ENCODE data around the gene SSH2.
A peak's percentile ranks its signal among the peaks of the same experiment; 100 is the strongest.

SSH2 gene

GRCh38 chr17:29710891-29711418 is 219.1 kb downstream of the SSH2 start:
- TF ChIP-seq PPARA (CRISPR knock-in tag; IDR thresholded peaks at IDR 0.05; ENCODE audit: borderline replicate concordance) (peak; percentile 83; the same call in 1 of the 2 replicates), OSR1 (CRISPR knock-in tag; IDR thresholded peaks at IDR 0.05) (no peak), SNAI2 (CRISPR knock-in tag; IDR thresholded peaks at IDR 0.05) (peak; percentile 79; the same call in 1 of the 2 replicates), ZC3H10 (CRISPR knock-in tag; IDR thresholded peaks at IDR 0.05) (no peak), ARNTL (CRISPR knock-in tag; IDR thresholded peaks at IDR 0.05; ENCODE audit: borderline replicate concordance, low read depth) (0 out of 2 replicates have a peak, but pooled peaks have one; percentile 31), TOX (CRISPR knock-in tag; IDR thresholded peaks at IDR 0.05; ENCODE audit: borderline replicate concordance) (no peak), GLIS3 (CRISPR knock-in tag; IDR thresholded peaks at IDR 0.05) (0 out of 2 replicates have a peak, but pooled peaks have one; percentile 70), ZNF70 (CRISPR knock-in tag; IDR thresholded peaks at IDR 0.05) (no peak; the same call in 1 of the 2 replicates), ESRRG (CRISPR knock-in tag; IDR thresholded peaks at IDR 0.05) (peak; percentile 84; the same call in 1 of the 2 replicates), ISL1 (CRISPR knock-in tag; IDR thresholded peaks at IDR 0.05) (peak; percentile 90), TCF4 (CRISPR knock-in tag; IDR thresholded peaks at IDR 0.05; ENCODE audit: borderline replicate concordance) (peak; percentile 96), ZNF8 (CRISPR knock-in tag; IDR thresholded peaks at IDR 0.05) (peak; percentile 70), PATZ1 (CRISPR knock-in tag; IDR thresholded peaks at IDR 0.05; ENCODE audit: borderline replicate concordance) (no peak), BACH2 (CRISPR knock-in tag; IDR thresholded peaks at IDR 0.05; ENCODE audit: borderline replicate concordance) (no peak), CSDC2 (CRISPR knock-in tag; IDR thresholded peaks at IDR 0.05) (peak; percentile 61; the same call in 1 of the 2 replicates), ZFP30 (CRISPR knock-in tag; IDR thresholded peaks at IDR 0.05) (peak; percentile 47; the same call in 1 of the 2 replicates), RARB (CRISPR knock-in tag; IDR thresholded peaks at IDR 0.05) (no peak), TSHZ2 (CRISPR knock-in tag; IDR thresholded peaks at IDR 0.05) (peak; percentile 88), ZFP3 (CRISPR knock-in tag; IDR thresholded peaks at IDR 0.05) (peak; percentile 71), CSRNP3 (CRISPR knock-in tag; IDR thresholded peaks at IDR 0.05) (peak; percentile 73; the same call in 1 of the 2 replicates), POU6F1 (CRISPR knock-in tag; IDR thresholded peaks at IDR 0.05; ENCODE audit: borderline replicate concordance, low read depth) (no peak), ZNF565 (CRISPR knock-in tag; conservative IDR thresholded peaks at IDR 0.05; ENCODE audit: low read depth) (peak; percentile 66; the same call in 1 of the 2 replicates), CREB5 (CRISPR knock-in tag; IDR thresholded peaks at IDR 0.05; ENCODE audit: low read depth) (peak; percentile 70)
- peak; percentile 91 for ATAC-seq

- ATAC-seq = no peak
Measured at GRCh38 chr17:29710520-29710884, 219.5 kb downstream of the SSH2 start.

More at GRCh38 chr17:29710520-29710884, 219.5 kb downstream of the SSH2 start:
- TF ChIP-seq ZNF565 (CRISPR knock-in tag; conservative IDR thresholded peaks at IDR 0.05; ENCODE audit: low read depth) = no peak
- TF ChIP-seq PPARA (CRISPR knock-in tag; IDR thresholded peaks at IDR 0.05; ENCODE audit: borderline replicate concordance) = no peak
- no peak for TF ChIP-seq ZFP30 (CRISPR knock-in tag; IDR thresholded peaks at IDR 0.05)
- TF ChIP-seq ARNTL (CRISPR knock-in tag; IDR thresholded peaks at IDR 0.05; ENCODE audit: borderline replicate concordance, low read depth) = no peak
- TF ChIP-seq SNAI2 (CRISPR knock-in tag; IDR thresholded peaks at IDR 0.05) = no peak
- TF ChIP-seq ZNF8 (CRISPR knock-in tag; IDR thresholded peaks at IDR 0.05) = no peak
- TF ChIP-seq POU6F1 (CRISPR knock-in tag; IDR thresholded peaks at IDR 0.05; ENCODE audit: borderline replicate concordance, low read depth) = no peak
- no peak for TF ChIP-seq GLIS3 (CRISPR knock-in tag; IDR thresholded peaks at IDR 0.05)
- TF ChIP-seq BACH2 (CRISPR knock-in tag; IDR thresholded peaks at IDR 0.05; ENCODE audit: borderline replicate concordance) = no peak
- TF ChIP-seq TOX (CRISPR knock-in tag; IDR thresholded peaks at IDR 0.05; ENCODE audit: borderline replicate concordance) = no peak
- TF ChIP-seq ZFP3 (CRISPR knock-in tag; IDR thresholded peaks at IDR 0.05) = no peak
- TF ChIP-seq TCF4 (CRISPR knock-in tag; IDR thresholded peaks at IDR 0.05; ENCODE audit: borderline replicate concordance) = no peak
- TF ChIP-seq OSR1 (CRISPR knock-in tag; IDR thresholded peaks at IDR 0.05) = no peak
- TF ChIP-seq ISL1 (CRISPR knock-in tag; IDR thresholded peaks at IDR 0.05) = no peak
